Neuronal stem cell (in vitro differentiated cells): ENCODE data around the gene IRF3.
A peak's percentile ranks its signal among the peaks of the same experiment; 100 is the strongest.
"Not testable (repeated sequence)": the region's sequence is repeated elsewhere in the genome, so short reads cannot be mapped to it uniquely, and the experiment has no call there.

ENCODE experiments used
- DNase-seq: peaks from one replicate; pipeline ENCODE4 v3.0.0-alpha.2; 2013; ENCODE audit warnings: low spot score
- H2AFZ ChIP-seq: one replicate; pipeline ENCODE4 v1.6.1; 2013; ENCODE audit warnings: mild to moderate bottlenecking, low read length, inconsistent platforms
- H2AK5ac ChIP-seq: 2 replicates; pipeline ENCODE4 v1.6.1; 2013; ENCODE audit warnings: low read depth, mild to moderate bottlenecking, inconsistent platforms, low read length, moderate library complexity, mixed read lengths
- H2BK120ac ChIP-seq: 2 replicates; pipeline ENCODE4 v1.6.1; 2013; ENCODE audit warnings: low read depth, mild to moderate bottlenecking, inconsistent platforms, low read length, moderate library complexity, mixed read lengths
- H2BK12ac ChIP-seq: one replicate; pipeline ENCODE4 v1.6.1; 2013; ENCODE audit warnings: low read length, inconsistent platforms
- H2BK15ac ChIP-seq: 2 replicates; pipeline ENCODE4 v1.6.1; 2013; ENCODE audit warnings: mild to moderate bottlenecking, low read length, inconsistent platforms, mixed read lengths
- H2BK5ac ChIP-seq: one replicate; pipeline ENCODE4 v1.6.1; 2013; ENCODE audit warnings: inconsistent platforms, mild to moderate bottlenecking, low read length, moderate library complexity
- H3K14ac ChIP-seq: one replicate; pipeline ENCODE4 v1.6.1; 2013; ENCODE audit warnings: low read length, inconsistent platforms
- H3K18ac ChIP-seq: 2 replicates; pipeline ENCODE4 v1.6.1; 2013; ENCODE audit warnings: low read length, inconsistent platforms
- H3K23ac ChIP-seq: 2 replicates; pipeline ENCODE4 v1.6.1; 2013; ENCODE audit warnings: low read depth, mild to moderate bottlenecking, mixed read lengths, low read length, inconsistent platforms; ENCODE audit not compliant: poor library complexity
- H3K27ac ChIP-seq: replicated peaks from 3 replicates; pipeline ENCODE4 v1.5.1; 2013; ENCODE audit warnings: low read length, inconsistent platforms
- H3K27me3 ChIP-seq, 3 experiments: 2 replicates each; pipeline ENCODE4 v1.6.1; 2013; ENCODE audit warnings: low read length in 3 of 3, mild to moderate bottlenecking in 2 of 3, inconsistent platforms in 1 of 3, low read depth in 1 of 3, mixed read lengths in 1 of 3, moderate library complexity in 1 of 3; ENCODE audit not compliant: control insufficient read depth in 3 of 3, insufficient read depth in 3 of 3
- H3K36me3 ChIP-seq, 2 donors: replicated peaks in 1 of 2; 2 replicates each; pipeline ENCODE4 v1.6.1; 2013; ENCODE audit warnings: low read length in 2 of 2; ENCODE audit not compliant: control insufficient read depth in 2 of 2, insufficient read depth in 2 of 2
- H3K4ac ChIP-seq: 2 replicates; pipeline ENCODE4 v1.6.1; 2013; ENCODE audit warnings: inconsistent platforms, mild to moderate bottlenecking, low read length, moderate library complexity
- H3K4me1 ChIP-seq, 2 donors: 1 replicate in 1 of 2; 2 replicates in 1 of 2; pipeline ENCODE4 v1.6.1; 2013; ENCODE audit warnings: low read length in 2 of 2, low read depth in 1 of 2; ENCODE audit not compliant: control insufficient read depth in 2 of 2, insufficient read depth in 1 of 2
- H3K4me2 ChIP-seq: one replicate; pipeline ENCODE4 v1.6.1; 2013; ENCODE audit warnings: mild to moderate bottlenecking, low read length, inconsistent platforms; ENCODE audit not compliant: insufficient read depth, poor library complexity, severe bottlenecking
- H3K4me3 ChIP-seq, 2 donors: 2 replicates each; pipeline ENCODE4 v1.5.1; 2013; ENCODE audit warnings: low read length in 2 of 2, mild to moderate bottlenecking in 2 of 2, inconsistent platforms in 1 of 2, moderate library complexity in 1 of 2
- H3K79me1 ChIP-seq: one replicate; pipeline ENCODE4 v1.6.1; 2013; ENCODE audit warnings: low read depth, mild to moderate bottlenecking, inconsistent platforms, low read length, moderate library complexity
- H3K9ac ChIP-seq: one replicate; pipeline ENCODE4 v1.6.1; 2013; ENCODE audit warnings: mild to moderate bottlenecking, low read depth, low read length, inconsistent platforms; ENCODE audit not compliant: poor library complexity
- H3K9me3 ChIP-seq, 2 donors: replicated peaks in 1 of 2; 2 replicates each; pipeline versions ENCODE3 to v1.6.1; 2013; ENCODE audit warnings: low read length in 2 of 2, mild to moderate bottlenecking in 2 of 2, inconsistent platforms in 1 of 2, low read depth in 1 of 2, mixed read lengths in 1 of 2, moderate library complexity in 1 of 2; ENCODE audit not compliant: control insufficient read depth in 2 of 2, insufficient read depth in 1 of 2
- H4K8ac ChIP-seq: one replicate; pipeline ENCODE4 v1.6.1; 2013; ENCODE audit warnings: low read depth, mild to moderate bottlenecking, inconsistent platforms, low read length, moderate library complexity
- H4K91ac ChIP-seq: one replicate; pipeline ENCODE4 v1.6.1; 2013; ENCODE audit warnings: low read length, low read depth, mild to moderate bottlenecking, inconsistent platforms; ENCODE audit not compliant: poor library complexity
- WGBS, 2 donors: extraction: QIAGEN DNeasy Blood & Tissue Kit; methylation state at CpG; one replicate each; pipeline ENCODE4 v1.1.7; 2013; ENCODE audit warnings: missing lambda C conversion rate in 2 of 2, mixed read lengths in 1 of 2; ENCODE audit not compliant: insufficient read length in 2 of 2, insufficient replicate concordance in 1 of 2; ENCODE audit errors: extremely low coverage in 2 of 2; 5-methylcytosine and 5-hydroxymethylcytosine counted together

The IRF3 gene

DNA sequence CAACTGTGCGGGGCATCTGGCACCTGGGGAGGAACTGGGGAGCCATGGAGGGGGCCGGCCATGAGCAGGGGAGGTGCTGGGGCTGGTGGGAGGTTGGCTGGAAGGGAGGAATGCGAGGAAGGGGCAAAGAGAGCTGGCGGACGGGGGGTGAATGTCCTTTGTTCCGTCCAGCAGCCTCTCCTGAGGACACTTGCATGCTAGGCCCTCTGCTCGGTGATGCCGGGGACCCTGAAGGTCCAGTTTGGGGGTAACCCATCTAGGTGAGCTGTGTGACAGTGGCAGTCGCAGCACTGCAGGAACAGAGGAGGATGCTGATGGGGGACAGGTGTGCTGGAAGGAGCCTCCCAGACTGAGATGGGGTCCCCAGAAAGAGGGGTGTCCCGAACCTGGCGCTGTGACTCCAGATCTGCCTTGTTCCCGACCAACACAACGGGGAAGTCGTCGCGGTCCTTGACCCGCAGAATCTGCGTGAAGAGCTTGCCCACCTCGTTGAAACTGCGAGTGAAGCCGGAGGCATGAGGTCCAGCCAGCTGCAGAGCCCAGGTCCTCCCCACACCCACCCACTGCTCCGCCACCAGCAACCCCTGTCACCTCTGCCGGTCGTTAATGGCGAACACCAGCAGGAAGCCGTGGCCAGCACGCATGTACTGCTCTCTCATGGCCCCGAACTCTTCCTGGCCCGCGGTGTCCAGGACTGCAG is 29.3 kb downstream of the IRF3 start:
- H4K8ac ChIP-seq: peak overlapping the region; percentile 78
- no CpG with 5 or more reads among the region's 30 CpGs for WGBS, 2 donors

DNA sequence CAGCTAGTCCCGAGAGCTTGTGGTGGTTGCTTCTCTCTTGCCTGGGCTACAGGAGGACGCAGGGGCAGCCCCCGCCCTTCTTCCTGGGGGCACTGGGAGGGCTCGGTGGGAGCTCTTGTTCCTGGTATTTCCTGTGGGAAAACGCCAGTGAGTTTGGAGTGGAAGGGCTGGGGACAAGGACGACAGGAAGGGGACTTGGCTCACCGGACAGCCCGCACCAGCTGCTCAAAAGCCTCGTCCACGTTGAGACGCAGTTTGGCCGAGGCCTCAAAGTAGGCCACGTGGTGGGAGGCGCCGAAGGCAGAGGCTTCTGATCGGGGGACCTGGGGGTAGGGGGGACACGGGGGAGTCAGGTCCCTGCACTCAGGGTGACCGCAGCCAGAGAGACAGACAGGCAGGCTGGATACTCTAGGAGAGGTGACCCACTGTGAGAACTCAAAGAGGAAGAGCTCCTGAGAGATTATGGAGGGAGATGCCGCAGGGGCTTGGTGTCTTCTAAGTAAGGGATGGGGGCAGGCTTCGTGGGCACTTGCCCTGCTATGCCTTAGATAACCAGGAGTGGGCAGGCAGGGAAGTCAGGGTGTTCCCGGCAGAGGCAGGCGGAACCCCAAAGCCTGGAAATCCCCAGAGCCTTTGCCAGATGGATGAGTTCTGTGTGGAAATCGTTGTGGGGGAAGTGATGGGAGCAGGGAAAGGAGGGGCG is 30.0 kb downstream of the IRF3 start:
- Histone ChIP-seq H2BK12ac (peak overlapping the region; percentile 90), H3K9me3 (no peaks in the 10 kb centered on the region), H3K79me1 (no peaks in the 10 kb centered on the region), H3K18ac (peak overlapping the region; percentile 96), H4K8ac (no peak overlapping the region), H2BK120ac (no peak overlapping the region), H4K91ac (no peak overlapping the region), H3K36me3 (peaks cover 0 to 5% of the 10 kb centered on the region in 2 donors), H3K4ac (no peak overlapping the region), H3K4me1 (peaks cover 23 to 29% of the 10 kb centered on the region in 2 donors), H3K14ac (no peak overlapping the region), H3K23ac (no peak overlapping the region), H2BK5ac (peak overlapping the region; percentile 93), H3K9ac (no peak overlapping the region), H3K4me2 (no peak overlapping the region), H2AFZ (peak overlapping the region; percentile 5), H3K27me3 (no peaks in the 10 kb centered on the region), H3K4me3 (no peak overlapping the region), H2AK5ac (peak overlapping the region; percentile 90), H2BK15ac (no peak overlapping the region), H3K27ac (peak overlapping the region; percentile 32)
- WGBS, 2 donors: no CpG with 5 or more reads among the region's 24 CpGs
- no peak for DNase-seq

More for the DNA sequence above, 29.3 kb downstream of the IRF3 start:
- H3K4me3 ChIP-seq: no peak overlapping the region
- H3K9ac ChIP-seq: no peak overlapping the region
- peak overlapping the region; percentile 5 for H2AFZ ChIP-seq
- peak overlapping the region; percentile 93 for H2BK5ac ChIP-seq
- no peak overlapping the region for H2BK120ac ChIP-seq
- H3K4me2 ChIP-seq: peak overlapping the region; percentile 4
- no peaks in the 10 kb centered on the region for H3K27me3 ChIP-seq
- no peaks in the 10 kb centered on the region for H3K9me3 ChIP-seq
- H3K14ac ChIP-seq: peak overlapping the region; percentile 97
- peak overlapping the region; percentile 79 for H4K91ac ChIP-seq
- H3K18ac ChIP-seq: peak overlapping the region; percentile 96
- no peak for DNase-seq
- no peaks in the 10 kb centered on the region for H3K36me3 ChIP-seq
- peak overlapping the region; percentile 35 for H3K27ac ChIP-seq
- peak overlapping the region; percentile 90 for H2AK5ac ChIP-seq
- peak overlapping the region; percentile 89 for H2BK15ac ChIP-seq
- H3K79me1 ChIP-seq: no peaks in the 10 kb centered on the region
- peak overlapping the region; percentile 44 for H3K4ac ChIP-seq
- peak overlapping the region; percentile 10 for H3K23ac ChIP-seq
- peaks cover 23 to 35% of the 10 kb centered on the region in 2 donors for H3K4me1 ChIP-seq
- peak overlapping the region; percentile 90 for H2BK12ac ChIP-seq

DNA sequence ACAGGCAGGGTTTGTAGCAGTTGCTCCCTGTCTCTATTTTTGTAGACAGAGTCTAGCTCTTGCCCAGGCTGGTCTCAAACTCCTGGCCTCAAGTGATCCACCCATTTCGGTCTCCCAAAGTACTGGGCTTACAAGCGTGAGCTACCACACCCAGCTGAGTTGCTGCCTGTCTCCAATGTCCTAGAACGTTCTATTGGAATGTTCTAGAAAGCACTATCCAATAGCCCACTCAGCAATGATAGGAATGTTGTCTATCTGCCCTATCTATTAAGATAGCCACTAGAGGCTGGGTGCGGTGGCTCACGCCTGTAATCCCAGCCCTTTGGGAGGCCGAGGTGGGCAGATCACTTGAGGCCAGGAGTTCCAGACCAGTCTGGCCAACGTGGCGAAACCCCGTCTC is 32.4 kb downstream of the IRF3 start:
- not testable (repeated sequence) for H3K4me2 ChIP-seq, H2BK15ac ChIP-seq, DNase-seq, H3K23ac ChIP-seq, H2BK120ac ChIP-seq, H4K8ac ChIP-seq, H2AK5ac ChIP-seq, H3K9me3 ChIP-seq, H2BK5ac ChIP-seq, H3K27me3 ChIP-seq, H3K4ac ChIP-seq, H3K18ac ChIP-seq, H2BK12ac ChIP-seq, H2AFZ ChIP-seq, H3K9ac ChIP-seq, H3K79me1 ChIP-seq, H3K27ac ChIP-seq, H4K91ac ChIP-seq, H3K14ac ChIP-seq
- Histone ChIP-seq H3K36me3 (peaks cover 4 to 23% of the 10 kb centered on the region in 2 donors), H3K4me3 (peak overlapping the region in 1 of 2 donors; percentile 5), H3K4me1 (peaks cover 19% of the 10 kb centered on the region in 2 donors)
- WGBS, 2 donors: no CpG with 5 or more reads among the region's 9 CpGs

DNA sequence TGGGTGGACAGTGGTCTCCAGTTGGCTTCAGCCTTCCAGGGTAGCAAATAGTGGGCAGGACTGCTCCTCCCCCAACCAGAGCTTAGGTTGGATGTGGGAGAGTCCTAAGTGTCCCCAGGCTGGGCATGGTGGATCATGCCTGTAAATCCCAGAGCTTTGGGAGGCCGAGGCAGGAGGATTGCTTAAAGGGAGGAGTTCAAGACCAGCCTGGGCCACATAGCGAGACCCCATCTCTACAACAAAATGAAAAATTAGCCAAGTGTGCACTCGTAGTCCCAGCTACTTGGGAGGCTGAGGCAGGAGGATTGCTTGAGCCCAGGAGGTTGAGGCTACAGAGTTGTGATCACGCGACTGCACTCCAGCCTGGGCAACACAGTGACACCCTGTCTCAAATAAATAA is 33.1 kb downstream of the IRF3 start:
- Histone ChIP-seq H3K36me3 (peaks cover 4 to 27% of the 10 kb centered on the region in 2 donors), H3K9me3 (no peaks in the 10 kb centered on the region), H3K79me1 (no peaks in the 10 kb centered on the region), H3K27ac (no peak overlapping the region), H3K18ac (no peak overlapping the region), H2AFZ (no peak overlapping the region), H3K27me3 (no peaks in the 10 kb centered on the region), H2BK12ac (no peak overlapping the region), H2BK5ac (no peak overlapping the region), H2BK120ac (no peak overlapping the region), H3K9ac (no peak overlapping the region), H4K91ac (no peak overlapping the region), H2AK5ac (no peak overlapping the region), H3K4ac (no peak overlapping the region), H4K8ac (no peak overlapping the region), H3K23ac (no peak overlapping the region), H3K14ac (no peak overlapping the region), H3K4me3 (no peak overlapping the region), H2BK15ac (no peak overlapping the region), H3K4me2 (no peak overlapping the region), H3K4me1 (peaks cover 13% of the 10 kb centered on the region in 2 donors)
- no CpG with 5 or more reads among the region's 5 CpGs for WGBS, 2 donors
- no peak for DNase-seq
